HG03460 (cell line): Measurements from ENCODE around the gene ITCH.

Experiments
- ATAC-seq: cut with Tn5 transposase; IDR thresholded peaks from one replicate; pipeline ENCODE4 v1.9.1; 2021; ENCODE audit not compliant: unreplicated experiment

The ITCH gene

DNA sequence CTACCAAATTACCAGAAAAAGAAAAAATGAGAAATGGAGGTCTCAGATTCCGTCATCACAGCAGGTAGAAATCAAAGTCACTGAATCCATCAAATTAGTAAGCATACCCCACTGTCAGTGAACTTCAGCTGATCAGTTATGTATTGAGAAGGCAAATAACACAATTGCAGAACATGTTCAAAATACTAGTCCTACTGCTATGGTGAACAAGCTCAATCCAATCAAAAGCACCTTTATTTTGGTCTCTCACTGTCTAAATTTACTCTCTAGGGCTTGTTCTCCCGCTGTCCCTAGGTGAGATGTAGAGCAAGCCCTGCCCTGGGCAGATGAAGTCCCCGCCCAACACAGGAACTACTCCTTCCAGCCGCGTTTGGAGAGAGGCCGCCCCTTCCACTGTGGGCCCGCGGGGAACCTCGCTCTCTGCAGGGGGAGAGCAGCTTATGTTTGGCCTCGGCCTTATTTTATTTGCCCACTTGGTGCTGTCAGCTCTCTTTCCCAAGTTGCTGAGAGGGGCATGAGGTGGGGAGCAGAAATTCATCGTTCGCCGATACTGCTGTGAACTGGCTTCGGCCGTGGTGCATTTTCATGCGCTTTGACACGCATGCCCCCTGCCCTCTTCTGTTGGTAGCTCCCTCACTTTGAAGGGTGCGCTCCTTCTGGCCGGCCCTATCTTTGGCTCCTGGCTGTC, 181.2 kb downstream of the ITCH start:
- ATAC-seq, result no peak

- no peak for ATAC-seq
These were observed 183.7 kb downstream of the ITCH start for GRCh38 chr20:34546751-34547181.

DNA sequence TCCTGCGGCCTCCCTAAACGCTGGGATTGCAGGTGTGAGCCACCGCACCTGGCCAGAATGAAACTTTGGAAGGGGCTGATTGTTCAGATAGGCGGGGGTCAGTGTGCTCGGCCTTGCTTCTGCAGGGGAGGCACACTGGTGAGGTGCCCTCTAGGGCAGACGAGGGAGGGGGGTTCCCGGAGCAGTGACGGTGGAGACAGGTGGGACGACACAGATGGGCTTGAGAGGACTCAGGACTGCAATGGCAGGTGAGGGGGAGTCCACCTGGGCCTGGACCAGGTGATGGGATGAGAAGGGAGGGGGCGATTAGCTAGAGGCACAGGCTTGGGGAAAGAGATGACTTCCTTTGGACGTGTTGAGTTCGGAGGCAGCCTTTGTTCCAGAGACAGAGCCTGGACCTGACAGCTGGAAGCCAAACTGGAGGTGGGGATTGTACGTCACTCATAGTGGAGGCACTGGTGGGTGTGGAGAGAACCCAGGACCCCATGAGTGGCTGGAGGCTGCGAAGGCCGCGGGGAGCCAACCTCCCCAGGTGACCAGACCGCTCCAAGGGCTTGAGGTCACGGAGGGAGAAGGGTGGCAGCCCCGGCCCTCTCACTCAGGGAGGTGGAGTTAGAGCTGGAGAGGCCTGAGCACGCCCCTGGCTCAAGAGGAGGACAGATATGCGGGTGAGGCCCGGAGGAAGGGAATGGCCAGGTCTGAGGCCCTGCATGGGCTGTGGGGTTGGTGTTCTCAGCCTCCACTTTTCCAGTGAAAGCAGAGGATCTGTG, 185.0 kb downstream of the ITCH start:
- no peak for ATAC-seq

DNA sequence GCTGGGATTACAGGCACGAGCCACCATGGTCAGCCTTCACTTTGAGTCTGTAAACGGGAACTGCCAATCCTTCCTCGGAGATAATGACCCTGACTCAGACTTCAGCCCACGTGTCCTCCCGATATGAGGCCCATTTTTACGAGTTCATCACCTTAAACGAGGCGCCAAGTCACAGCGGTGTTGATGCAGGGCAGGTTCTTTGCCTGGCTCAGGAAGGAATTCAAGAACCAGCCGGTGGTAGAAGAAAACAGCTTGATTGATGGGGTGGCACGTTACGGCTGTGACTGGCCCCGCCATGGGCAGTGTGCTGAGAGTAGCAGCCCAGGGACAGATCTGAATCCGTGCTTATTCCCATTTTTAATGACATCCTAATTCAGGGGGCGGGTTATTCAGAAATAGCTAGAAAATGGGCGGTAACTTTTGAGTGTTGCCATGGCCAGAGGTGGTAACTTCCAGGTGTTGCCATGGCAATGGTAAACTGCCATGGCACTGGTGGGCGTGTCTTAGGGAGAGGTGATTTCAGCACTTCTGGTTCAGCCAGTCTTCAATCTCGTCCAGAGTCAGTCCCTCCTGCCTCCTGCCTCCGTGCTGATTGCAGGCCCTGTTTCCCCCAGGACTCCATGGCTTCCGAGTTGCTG, 186.3 kb downstream of the ITCH start:
- no peak for ATAC-seq

- ATAC-seq, result no peak
These were observed 186.8 kb downstream of the ITCH start for GRCh38 chr20:34549929-34550305.

DNA sequence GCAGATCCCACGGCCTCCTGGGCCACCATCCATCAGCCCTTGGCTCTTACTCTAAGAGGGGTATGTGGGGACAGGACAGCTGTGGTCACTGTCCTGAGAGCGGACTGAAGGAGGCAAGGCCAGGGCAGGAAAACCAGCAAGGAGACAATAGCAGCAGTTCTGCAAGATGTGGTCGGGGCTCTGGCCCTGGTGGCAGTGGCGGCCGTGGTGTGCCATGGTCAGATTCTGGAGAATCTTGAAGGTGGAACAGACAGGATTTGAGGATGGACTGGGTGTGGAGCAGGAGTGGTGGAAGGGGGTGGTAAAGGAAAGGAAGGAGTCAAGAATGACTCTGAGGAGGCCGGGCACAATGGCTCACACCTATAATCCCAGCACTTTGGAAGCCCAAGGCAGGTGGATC, 189.5 kb downstream of the ITCH start:
- ATAC-seq, result no peak

GRCh38 chr20:34553366-34553867, 190.3 kb downstream of the ITCH start:
- no peak for ATAC-seq

DNA sequence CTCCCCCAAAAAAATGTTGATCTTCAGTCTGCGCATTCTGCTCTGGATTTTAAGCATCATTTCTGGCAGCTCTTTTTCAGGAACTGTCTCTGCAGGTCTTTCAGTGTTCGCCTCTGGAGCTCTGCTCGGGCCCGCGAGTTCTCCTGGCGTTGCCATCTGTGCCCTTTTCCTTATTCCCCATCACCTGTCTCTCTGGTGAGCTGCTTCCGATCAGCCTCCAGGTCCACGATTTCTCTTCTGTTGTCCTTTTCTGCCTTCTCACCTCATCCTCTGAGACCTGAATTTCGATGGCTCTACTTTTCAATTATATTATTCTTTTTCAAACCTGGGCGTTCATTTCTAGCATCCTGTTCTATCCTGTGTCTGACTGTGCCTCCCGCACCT, 194.9 kb downstream of the ITCH start:
- ATAC-seq, result no peak

DNA sequence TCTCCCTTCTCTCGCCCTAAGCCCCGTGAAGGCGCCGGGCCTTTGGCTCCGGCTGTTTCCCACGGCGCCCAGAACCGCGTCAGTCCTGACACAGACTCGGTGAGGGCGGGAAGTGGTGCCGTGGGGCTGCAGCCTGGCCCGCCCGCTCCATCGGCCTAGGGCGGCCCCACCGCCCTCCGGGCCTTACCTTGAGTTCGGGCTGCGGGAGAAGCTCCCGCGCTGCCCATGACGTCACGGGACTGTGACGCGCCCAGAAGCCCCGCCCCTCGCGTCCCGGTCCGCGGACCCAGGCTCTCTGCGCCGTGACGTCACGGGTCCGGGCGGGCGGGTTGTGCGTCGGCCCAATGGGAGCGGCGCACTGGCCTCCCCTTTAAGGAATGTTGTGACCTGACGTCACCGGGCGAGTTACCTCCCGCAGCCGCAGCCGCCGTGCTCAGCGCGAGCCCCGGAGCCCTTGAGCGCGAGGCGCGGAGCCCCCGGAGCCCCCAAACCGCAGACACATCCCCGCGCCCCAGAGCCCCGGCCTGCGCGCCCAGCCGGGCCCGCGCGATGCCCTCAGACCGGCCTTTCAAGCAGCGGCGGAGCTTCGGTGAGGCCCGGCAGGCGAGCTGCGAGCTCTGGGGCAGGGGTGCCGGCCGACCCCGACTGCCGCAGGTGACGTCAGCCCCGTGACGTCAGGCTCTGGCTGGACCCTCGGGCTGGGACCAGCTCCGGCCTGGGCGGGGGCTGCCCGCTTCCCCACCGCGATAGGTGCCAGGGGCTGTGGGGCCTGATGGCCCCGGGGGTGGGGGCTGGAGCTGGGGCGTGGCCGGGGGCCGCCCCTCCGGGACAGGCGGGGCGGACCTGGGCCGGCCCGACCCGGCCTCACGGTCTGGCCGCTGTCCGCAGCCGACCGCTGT, 195.5 kb downstream of the ITCH start, which contains the start of gene MAP1LC3A:
Gene MAP1LC3A, plus strand, starts transcription at position 399 of the 899 bp plus-strand sequence. Its CDS starts 151 bp downstream, at position 550.
- peak; percentile 61 for ATAC-seq

GRCh38 chr20:34559311-34560140, 196.5 kb downstream of the ITCH start:
- ATAC-seq, result no peak

GRCh38 chr20:34560141-34560523, 197.1 kb downstream of the ITCH start:
- ATAC-seq, result no peak

- no peak for ATAC-seq
These were observed 197.5 kb downstream of the ITCH start for GRCh38 chr20:34560614-34561013.
